IgD-negative memory B cell (primary cell): ENCODE results near the gene DZIP1L. TPM values are rescaled to one million over a fixed set of nuclear protein-coding genes. Genes with fewer than 3 reads are reported as not detected.

ENCODE experiments used
- H3K27ac Mint-ChIP-seq, 3 donors: one replicate each; pipeline ENCODE4 v1.8.0; 2020 to 2022; ENCODE audit warnings: mild to moderate bottlenecking in 3 of 3, mixed read lengths in 3 of 3, moderate library complexity in 1 of 3
- H3K27me3 Mint-ChIP-seq: one replicate; pipeline ENCODE4 v1.8.0; 2021; ENCODE audit warnings: mixed read lengths
- H3K36me3 Mint-ChIP-seq: one replicate; pipeline ENCODE4 v1.8.0; 2020; ENCODE audit warnings: mild to moderate bottlenecking, mixed read lengths
- H3K4me1 Mint-ChIP-seq, 3 donors: one replicate each; pipeline ENCODE4 v1.8.0; 2020 to 2022; ENCODE audit warnings: mixed read lengths in 3 of 3, mild to moderate bottlenecking in 1 of 3
- H3K4me3 Mint-ChIP-seq, 4 donors: one replicate each; pipeline ENCODE4 v1.8.0; 2020 to 2022; ENCODE audit warnings: mild to moderate bottlenecking in 4 of 4, mixed read lengths in 4 of 4, moderate library complexity in 3 of 4
- H3K9me3 Mint-ChIP-seq, 3 donors: one replicate each; pipeline ENCODE4 v1.8.0; 2020 to 2021; ENCODE audit warnings: mixed read lengths in 3 of 3, mild to moderate bottlenecking in 1 of 3
- polyA plus RNA-seq: library from polyadenylated mRNA; unstranded; fragments of 300-500 nt; fragmentation: Illumina TruSeq; gene quantifications from one replicate; pipeline ENCODE4 v1.2.3, GENCODE V29; 2021

Gene DZIP1L
- polyA plus RNA-seq, 1 donor from 2014 or later = not detected

- peaks cover 9% of the 10 kb centered on the region for H3K27me3 Mint-ChIP-seq
- H3K36me3 Mint-ChIP-seq = no peaks in the 10 kb centered on the region
- no peak overlapping the region for H3K4me3 Mint-ChIP-seq
- no peaks in the 10 kb centered on the region for H3K4me1 Mint-ChIP-seq
- no peaks in the 10 kb centered on the region for H3K9me3 Mint-ChIP-seq
- no peak overlapping the region for H3K27ac Mint-ChIP-seq
These were observed 73.4 kb downstream of the DZIP1L start for GRCh38 chr3:138042043-138042442.

- H3K27ac Mint-ChIP-seq = no peak overlapping the region
- no peaks in the 10 kb centered on the region for H3K9me3 Mint-ChIP-seq
- H3K36me3 Mint-ChIP-seq = no peaks in the 10 kb centered on the region
- no peaks in the 10 kb centered on the region for H3K4me1 Mint-ChIP-seq
- peaks cover 15% of the 10 kb centered on the region for H3K27me3 Mint-ChIP-seq
- H3K4me3 Mint-ChIP-seq = no peak overlapping the region
These were observed 76.5 kb downstream of the DZIP1L start for GRCh38 chr3:138038725-138039462.

- H3K27ac Mint-ChIP-seq = no peak overlapping the region
- H3K9me3 Mint-ChIP-seq = peaks cover 0 to 2% (median 0%) of the 10 kb centered on the region in 3 donors
- no peaks in the 10 kb centered on the region for H3K36me3 Mint-ChIP-seq
- H3K27me3 Mint-ChIP-seq = peaks cover 16% of the 10 kb centered on the region
- no peak overlapping the region for H3K4me3 Mint-ChIP-seq
- no peaks in the 10 kb centered on the region for H3K4me1 Mint-ChIP-seq
These were observed 78.8 kb downstream of the DZIP1L start for GRCh38 chr3:138036572-138036971.

GRCh38 chr3:138034918-138035317 lies 80.5 kb downstream of the DZIP1L start:
- Mint-ChIP-seq H3K4me1 (no peaks in the 10 kb centered on the region), H3K27ac (no peak overlapping the region), H3K36me3 (no peaks in the 10 kb centered on the region), H3K9me3 (peaks cover 0 to 4% (median 0%) of the 10 kb centered on the region in 3 donors), H3K27me3 (peaks cover 18% of the 10 kb centered on the region), H3K4me3 (no peak overlapping the region)

GRCh38 chr3:138033202-138033691 lies 82.2 kb downstream of the DZIP1L start:
- Mint-ChIP-seq H3K27me3 (peaks cover 15% of the 10 kb centered on the region), H3K4me1 (no peaks in the 10 kb centered on the region), H3K9me3 (peaks cover 0 to 4% (median 0%) of the 10 kb centered on the region in 3 donors), H3K27ac (no peak overlapping the region), H3K4me3 (no peak overlapping the region), H3K36me3 (no peaks in the 10 kb centered on the region)

- H3K4me3 Mint-ChIP-seq = no peak overlapping the region
- no peaks in the 10 kb centered on the region for H3K4me1 Mint-ChIP-seq
- H3K9me3 Mint-ChIP-seq = peaks cover 0 to 4% (median 0%) of the 10 kb centered on the region in 3 donors
- peak overlapping the region in 1 of 3 donors; percentile 65 for H3K27ac Mint-ChIP-seq
- H3K27me3 Mint-ChIP-seq = peaks cover 12% of the 10 kb centered on the region
- H3K36me3 Mint-ChIP-seq = no peaks in the 10 kb centered on the region
These were observed 82.8 kb downstream of the DZIP1L start for GRCh38 chr3:138032567-138032966.

- peaks cover 11% of the 10 kb centered on the region for H3K27me3 Mint-ChIP-seq
- peaks cover 0 to 4% (median 0%) of the 10 kb centered on the region in 3 donors for H3K9me3 Mint-ChIP-seq
- H3K36me3 Mint-ChIP-seq = no peaks in the 10 kb centered on the region
- no peak overlapping the region for H3K4me3 Mint-ChIP-seq
- H3K27ac Mint-ChIP-seq = no peak overlapping the region
- H3K4me1 Mint-ChIP-seq = no peaks in the 10 kb centered on the region
These were observed 83.9 kb downstream of the DZIP1L start for GRCh38 chr3:138031536-138031935.

GRCh38 chr3:138030734-138031280 lies 84.6 kb downstream of the DZIP1L start:
- peaks cover 0 to 4% (median 0%) of the 10 kb centered on the region in 3 donors for H3K9me3 Mint-ChIP-seq
- H3K4me1 Mint-ChIP-seq = no peaks in the 10 kb centered on the region
- H3K4me3 Mint-ChIP-seq = no peak overlapping the region

GRCh38 chr3:138027821-138028220 lies 87.6 kb downstream of the DZIP1L start:
- H3K4me1 Mint-ChIP-seq = no peaks in the 10 kb centered on the region
- peaks cover 2% of the 10 kb centered on the region for H3K27me3 Mint-ChIP-seq
- no peak overlapping the region for H3K27ac Mint-ChIP-seq
- peaks cover 0 to 2% (median 0%) of the 10 kb centered on the region in 3 donors for H3K9me3 Mint-ChIP-seq
- H3K4me3 Mint-ChIP-seq = no peak overlapping the region
- H3K36me3 Mint-ChIP-seq = no peaks in the 10 kb centered on the region

More at GRCh38 chr3:138030734-138031280, 84.6 kb downstream of the DZIP1L start:
- H3K27ac Mint-ChIP-seq = no peak overlapping the region
- H3K27me3 Mint-ChIP-seq = peaks cover 11% of the 10 kb centered on the region
- no peaks in the 10 kb centered on the region for H3K36me3 Mint-ChIP-seq

GRCh38 chr3:138025553-138025952 lies 89.9 kb downstream of the DZIP1L start:
- Mint-ChIP-seq H3K4me1 (no peaks in the 10 kb centered on the region), H3K9me3 (peaks cover 0 to 2% (median 0%) of the 10 kb centered on the region in 3 donors), H3K27me3 (peaks cover 2% of the 10 kb centered on the region), H3K36me3 (no peaks in the 10 kb centered on the region), H3K4me3 (no peak overlapping the region), H3K27ac (peak overlapping the region in 1 of 3 donors; percentile 28)

GRCh38 chr3:138023754-138024153 lies 91.7 kb downstream of the DZIP1L start:
- no peaks in the 10 kb centered on the region for H3K27me3 Mint-ChIP-seq
- no peak overlapping the region for H3K27ac Mint-ChIP-seq
- H3K9me3 Mint-ChIP-seq = no peaks in the 10 kb centered on the region
- H3K4me3 Mint-ChIP-seq = no peak overlapping the region
- H3K36me3 Mint-ChIP-seq = no peaks in the 10 kb centered on the region
- H3K4me1 Mint-ChIP-seq = no peaks in the 10 kb centered on the region

- no peaks in the 10 kb centered on the region for H3K27me3 Mint-ChIP-seq
- H3K27ac Mint-ChIP-seq = no peak overlapping the region
- no peaks in the 10 kb centered on the region for H3K36me3 Mint-ChIP-seq
- H3K4me3 Mint-ChIP-seq = no peak overlapping the region
- peaks cover 0 to 2% (median 0%) of the 10 kb centered on the region in 3 donors for H3K9me3 Mint-ChIP-seq
- no peaks in the 10 kb centered on the region for H3K4me1 Mint-ChIP-seq
These were observed 95.9 kb downstream of the DZIP1L start for GRCh38 chr3:138019281-138020069.

GRCh38 chr3:138016065-138016464 lies 99.3 kb downstream of the DZIP1L start:
- Mint-ChIP-seq H3K4me3 (no peak overlapping the region), H3K36me3 (peaks cover 1% of the 10 kb centered on the region), H3K27me3 (no peaks in the 10 kb centered on the region), H3K4me1 (no peaks in the 10 kb centered on the region), H3K9me3 (peaks cover 0 to 2% (median 0%) of the 10 kb centered on the region in 3 donors), H3K27ac (no peak overlapping the region)

- Mint-ChIP-seq H3K9me3 (peaks cover 0 to 2% (median 0%) of the 10 kb centered on the region in 3 donors), H3K27ac (no peak overlapping the region), H3K36me3 (peaks cover 1% of the 10 kb centered on the region), H3K4me1 (no peaks in the 10 kb centered on the region), H3K27me3 (no peaks in the 10 kb centered on the region), H3K4me3 (no peak overlapping the region)
These were observed 102.9 kb downstream of the DZIP1L start for GRCh38 chr3:138012526-138012925.
